ENCODE data around the gene AEBP1. TPM values are rescaled to one million over a fixed set of nuclear protein-coding genes. Genes with fewer than 3 reads are reported as not detected.

AEBP1 gene
- total RNA-seq, 1 experiment from 2014 or later = 30.1 TPM

- Histone ChIP-seq H3K4me1 (ENCODE audit: insufficient read depth, low read length, poor library complexity, severe bottlenecking) (peaks cover 3% of the 10 kb centered on the region), H3K4me3 (ENCODE audit: low read depth, low read length, poor library complexity, severe bottlenecking) (no peak overlapping the region), H3K27ac (ENCODE audit: low read depth, low read length, poor library complexity, severe bottlenecking) (no peak overlapping the region), H3K27me3 (replicated peaks; ENCODE audit: insufficient read depth, low read depth, low read length, poor library complexity) (no peaks in the 10 kb centered on the region), H3K36me3 (ENCODE audit: insufficient read depth, low read length, poor library complexity, severe bottlenecking) (peaks cover 4% of the 10 kb centered on the region), H3K9me3 (ENCODE audit: low read depth, low read length, poor library complexity, severe bottlenecking) (no peaks in the 10 kb centered on the region)
- ChIA-PET POLR2A (ENCODE audit: low non-redundant PET) (interaction anchor here (0.6 kb wide), 2 partner anchors 37 to 657 kb away, joined by 3 read pairs; no protein-coding TSS in a partner anchor), CTCF (no interaction called here)
- no TSS peak for BruUV-seq (replicated peaks)
- intact Hi-C loops (cut with micrococcal nuclease; ENCODE audit: unreplicated experiment) = no loop called here
- TF ChIP-seq CTCF (conservative IDR thresholded peaks at IDR 0.05; ENCODE audit: low read depth, low read length) (no peak), EZH2 (IDR thresholded peaks at IDR 0.05; ENCODE audit: borderline replicate concordance, low read depth, low read length, poor library complexity, severe bottlenecking) (no peak)
- DNase-seq (ENCODE audit: low spot score) = no peak
Observed at GRCh38 chr7:44068054-44068453, 36.1 kb upstream of the AEBP1 start.

- intact Hi-C loops (cut with micrococcal nuclease; ENCODE audit: unreplicated experiment) = loop anchor here (5.0 kb wide), 1 partner anchor 125 kb away; no protein-coding TSS in a partner anchor
- Histone ChIP-seq H3K27ac (ENCODE audit: low read depth, low read length, poor library complexity, severe bottlenecking) (no peak overlapping the region), H3K27me3 (replicated peaks; ENCODE audit: insufficient read depth, low read depth, low read length, poor library complexity) (no peaks in the 10 kb centered on the region), H3K9me3 (ENCODE audit: low read depth, low read length, poor library complexity, severe bottlenecking) (no peaks in the 10 kb centered on the region), H3K36me3 (ENCODE audit: insufficient read depth, low read length, poor library complexity, severe bottlenecking) (peaks cover 9% of the 10 kb centered on the region), H3K4me3 (ENCODE audit: low read depth, low read length, poor library complexity, severe bottlenecking) (no peak overlapping the region), H3K4me1 (ENCODE audit: insufficient read depth, low read length, poor library complexity, severe bottlenecking) (no peaks in the 10 kb centered on the region)
- POLR2A ChIA-PET (ENCODE audit: low non-redundant PET) = no interaction called here
- no TSS peak for BruUV-seq (replicated peaks)
- no peak for DNase-seq (ENCODE audit: low spot score)
- TF ChIP-seq CTCF (conservative IDR thresholded peaks at IDR 0.05; ENCODE audit: low read depth, low read length) = no peak
- TF ChIP-seq EZH2 (IDR thresholded peaks at IDR 0.05; ENCODE audit: borderline replicate concordance, low read depth, low read length, poor library complexity, severe bottlenecking) = no peak
- CTCF ChIA-PET = no interaction called here
Observed at GRCh38 chr7:44071726-44072363, 32.3 kb upstream of the AEBP1 start.

GRCh38 chr7:44072364-44073231 lies 31.5 kb upstream of the AEBP1 start:
- Histone ChIP-seq H3K9me3 (ENCODE audit: low read depth, low read length, poor library complexity, severe bottlenecking) (no peaks in the 10 kb centered on the region), H3K4me1 (ENCODE audit: insufficient read depth, low read length, poor library complexity, severe bottlenecking) (no peaks in the 10 kb centered on the region), H3K27ac (ENCODE audit: low read depth, low read length, poor library complexity, severe bottlenecking) (no peak overlapping the region), H3K4me3 (ENCODE audit: low read depth, low read length, poor library complexity, severe bottlenecking) (no peak overlapping the region), H3K27me3 (replicated peaks; ENCODE audit: insufficient read depth, low read depth, low read length, poor library complexity) (no peaks in the 10 kb centered on the region), H3K36me3 (ENCODE audit: insufficient read depth, low read length, poor library complexity, severe bottlenecking) (peaks cover 13% of the 10 kb centered on the region)
- TF ChIP-seq CTCF (conservative IDR thresholded peaks at IDR 0.05; ENCODE audit: low read depth, low read length) (peak; percentile 73), EZH2 (IDR thresholded peaks at IDR 0.05; ENCODE audit: borderline replicate concordance, low read depth, low read length, poor library complexity, severe bottlenecking) (no peak)
- DNase-seq (ENCODE audit: low spot score) = peak; percentile 74
- POLR2A ChIA-PET (ENCODE audit: low non-redundant PET) = no interaction called here
- intact Hi-C loops (cut with micrococcal nuclease; ENCODE audit: unreplicated experiment) = loop anchor here (5.0 kb wide), 1 partner anchor 125 kb away; no protein-coding TSS in a partner anchor
- CTCF ChIA-PET = interaction anchor here (0.6 kb wide), 1 partner anchor 123 kb away, joined by 3 read pairs; no protein-coding TSS in a partner anchor
- no TSS peak for BruUV-seq (replicated peaks)

Data from A673 (cell line).